Ovary (tissue), 3 donors: ENCODE data around the gene SLC39A11.

Experiments
- EP300 ChIP-seq: sonication (generic); formaldehyde crosslinking; IDR thresholded peaks from one replicate; pipeline ENCODE4 v1.6.1; 2017; ENCODE audit warnings: antibody characterized with exemption
- POLR2A ChIP-seq: fragments of 450-650 bp; IDR thresholded peaks from one replicate; pipeline ENCODE4 v1.6.1; 2017; ENCODE audit warnings: antibody characterized with exemption, mild to moderate bottlenecking, moderate library complexity
- TF ChIP-seq, protein P1 (sequence below), 3 donors: fragments of 450-650 bp in 2 of 3; fragments of 200-600 bp in 1 of 3; IDR thresholded peaks; one replicate each; pipeline versions ENCODE4 v1.5.1 to v1.8.0; 2016 to 2022; ENCODE audit warnings: antibody characterized with exemption in 3 of 3, mild to moderate bottlenecking in 1 of 3
- donor health status: DM: no; HTN: no; CAD: no.

DNA sequence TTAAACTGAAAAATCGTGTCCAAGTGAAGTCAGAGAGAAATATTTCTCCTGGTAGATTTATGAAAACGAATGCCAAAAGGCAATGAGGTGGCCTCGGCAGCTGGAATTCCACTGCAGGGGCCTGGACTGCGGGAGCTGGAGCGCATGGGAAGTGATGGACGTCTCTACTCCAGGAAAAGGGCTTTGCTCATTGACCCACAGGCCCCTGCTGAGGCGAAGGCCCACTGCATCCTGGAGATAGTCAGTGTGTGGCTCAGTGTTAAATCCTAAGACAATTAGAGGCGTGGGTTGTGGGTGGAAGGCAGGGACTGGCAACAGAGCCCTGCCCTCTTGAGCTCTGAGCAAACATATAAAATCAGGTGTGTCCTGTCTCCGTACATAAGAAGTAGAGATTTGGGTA is 191.4 kb downstream of the SLC39A11 start:
- TF ChIP-seq, protein P1, sequence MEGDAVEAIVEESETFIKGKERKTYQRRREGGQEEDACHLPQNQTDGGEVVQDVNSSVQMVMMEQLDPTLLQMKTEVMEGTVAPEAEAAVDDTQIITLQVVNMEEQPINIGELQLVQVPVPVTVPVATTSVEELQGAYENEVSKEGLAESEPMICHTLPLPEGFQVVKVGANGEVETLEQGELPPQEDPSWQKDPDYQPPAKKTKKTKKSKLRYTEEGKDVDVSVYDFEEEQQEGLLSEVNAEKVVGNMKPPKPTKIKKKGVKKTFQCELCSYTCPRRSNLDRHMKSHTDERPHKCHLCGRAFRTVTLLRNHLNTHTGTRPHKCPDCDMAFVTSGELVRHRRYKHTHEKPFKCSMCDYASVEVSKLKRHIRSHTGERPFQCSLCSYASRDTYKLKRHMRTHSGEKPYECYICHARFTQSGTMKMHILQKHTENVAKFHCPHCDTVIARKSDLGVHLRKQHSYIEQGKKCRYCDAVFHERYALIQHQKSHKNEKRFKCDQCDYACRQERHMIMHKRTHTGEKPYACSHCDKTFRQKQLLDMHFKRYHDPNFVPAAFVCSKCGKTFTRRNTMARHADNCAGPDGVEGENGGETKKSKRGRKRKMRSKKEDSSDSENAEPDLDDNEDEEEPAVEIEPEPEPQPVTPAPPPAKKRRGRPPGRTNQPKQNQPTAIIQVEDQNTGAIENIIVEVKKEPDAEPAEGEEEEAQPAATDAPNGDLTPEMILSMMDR (IDR thresholded peaks at IDR 0.05), result no peak
- no peak for TF ChIP-seq POLR2A
- no peak for TF ChIP-seq EP300
